CD14-positive monocyte (primary cell): ENCODE results near the gene CACNA1C. TPM values are rescaled to one million over a fixed set of nuclear protein-coding genes. Genes with fewer than 3 reads are reported as not detected.

ENCODE experiments used
- DNase-seq, 3 donors: peaks; one replicate each; pipeline ENCODE4 v3.0.0-alpha.2; 2011 to 2022
- H2AFZ ChIP-seq: 2 replicates; pipeline ENCODE4 v1.6.0; 2012; ENCODE audit warnings: mild to moderate bottlenecking, low read depth, low read length, inconsistent platforms; ENCODE audit not compliant: insufficient read depth, poor library complexity, severe bottlenecking
- H3K27ac ChIP-seq, 2 donors: 1 replicate in 1 of 2; 2 replicates in 1 of 2; pipeline ENCODE4 v1.5.1; 2012 to 2013; ENCODE audit warnings: low read length in 2 of 2, control low read depth in 1 of 2, inconsistent platforms in 1 of 2, low read depth in 1 of 2, mild to moderate bottlenecking in 1 of 2
- H3K27me3 ChIP-seq, 2 donors: one replicate each; pipeline versions ENCODE4 v1.6.0 to v1.6.1; 2011 to 2013; ENCODE audit warnings: low read length in 2 of 2; ENCODE audit not compliant: control insufficient read depth in 2 of 2, insufficient read depth in 2 of 2
- H3K36me3 ChIP-seq, 2 donors: replicated peaks in 1 of 2; 1 replicate in 1 of 2; 2 replicates in 1 of 2; pipeline versions ENCODE4 v1.5.1 to v1.6.1; 2012 to 2013; ENCODE audit warnings: low read length in 2 of 2, control low read depth in 1 of 2, inconsistent platforms in 1 of 2, mild to moderate bottlenecking in 1 of 2; ENCODE audit not compliant: insufficient read depth in 2 of 2, control insufficient read depth in 1 of 2
- H3K4me1 ChIP-seq, 2 donors: 1 replicate in 1 of 2; 2 replicates in 1 of 2; pipeline versions ENCODE4 v1.5.1 to v1.6.1; 2012 to 2013; ENCODE audit warnings: low read length in 2 of 2, control low read depth in 1 of 2, inconsistent platforms in 1 of 2, mild to moderate bottlenecking in 1 of 2, moderate library complexity in 1 of 2; ENCODE audit not compliant: insufficient read depth in 2 of 2, control insufficient read depth in 1 of 2
- H3K4me2 ChIP-seq: replicated peaks from 2 replicates; pipeline ENCODE3; 2012; ENCODE audit warnings: low read length, moderate library complexity, mild to moderate bottlenecking; ENCODE audit not compliant: poor library complexity, severe bottlenecking; ENCODE audit errors: extremely low read depth
- H3K4me3 ChIP-seq, 3 experiments: fragments of 200-600 bp in 1 of 3; sonication (generic) in 1 of 3; replicated peaks in 1 of 3; 1 replicate in 2 of 3; 2 replicates in 1 of 3; pipeline ENCODE4 v1.5.1; 2011 to 2013; ENCODE audit warnings: low read length in 3 of 3, mild to moderate bottlenecking in 3 of 3, control low read depth in 2 of 3, low read depth in 2 of 3, inconsistent platforms in 1 of 3, moderate library complexity in 1 of 3
- H3K79me2 ChIP-seq: 2 replicates; pipeline ENCODE4 v1.6.0; 2012; ENCODE audit warnings: mild to moderate bottlenecking, control low read depth, inconsistent platforms, low read length, moderate library complexity; ENCODE audit not compliant: insufficient read depth
- H3K9ac ChIP-seq: 2 replicates; pipeline ENCODE4 v1.6.0; 2017; ENCODE audit warnings: low read length, mild to moderate bottlenecking; ENCODE audit not compliant: insufficient read depth, poor library complexity, severe bottlenecking
- H3K9me3 ChIP-seq, 2 donors: replicated peaks in 1 of 2; 1 replicate in 1 of 2; 2 replicates in 1 of 2; pipeline versions ENCODE4 v1.5.1 to v1.6.1; 2012 to 2013; ENCODE audit warnings: low read length in 2 of 2, control low read depth in 1 of 2; ENCODE audit not compliant: control insufficient read depth in 1 of 2, insufficient read depth in 1 of 2
- H4K20me1 ChIP-seq: 2 replicates; pipeline ENCODE4 v1.6.0; 2012; ENCODE audit warnings: mild to moderate bottlenecking, low read length, control low read depth, moderate library complexity; ENCODE audit not compliant: insufficient read depth
- H3K27ac Mint-ChIP-seq, 7 donors: one replicate each; pipeline ENCODE4 v1.8.0; 2020; ENCODE audit warnings: mild to moderate bottlenecking in 7 of 7, mixed read lengths in 7 of 7, moderate library complexity in 6 of 7, inconsistent platforms in 2 of 7
- H3K27me3 Mint-ChIP-seq, 3 donors: one replicate each; pipeline ENCODE4 v1.8.0; 2021 to 2022; ENCODE audit warnings: low read depth in 3 of 3, mild to moderate bottlenecking in 3 of 3, mixed read lengths in 3 of 3, moderate library complexity in 3 of 3, inconsistent platforms in 1 of 3
- H3K36me3 Mint-ChIP-seq, 2 donors: one replicate each; pipeline ENCODE4 v1.8.0; 2020; ENCODE audit warnings: mixed read lengths in 2 of 2, inconsistent platforms in 1 of 2, mild to moderate bottlenecking in 1 of 2
- H3K4me1 Mint-ChIP-seq: one replicate; pipeline ENCODE4 v1.8.0; 2020; ENCODE audit warnings: mild to moderate bottlenecking, mixed read lengths
- H3K4me3 Mint-ChIP-seq, 2 donors: one replicate each; pipeline ENCODE4 v1.8.0; 2020; ENCODE audit warnings: mild to moderate bottlenecking in 2 of 2, mixed read lengths in 2 of 2, moderate library complexity in 1 of 2
- H3K9me3 Mint-ChIP-seq, 7 donors: one replicate each; pipeline ENCODE4 v1.8.0; 2020 to 2022; ENCODE audit warnings: mixed read lengths in 7 of 7, mild to moderate bottlenecking in 6 of 7, moderate library complexity in 6 of 7, inconsistent platforms in 2 of 7
- CTCF ChIP-seq: fragments of 200-600 bp; IDR thresholded peaks from one replicate; pipeline ENCODE4 v1.8.0; 2022; ENCODE audit warnings: antibody characterized with exemption, mild to moderate bottlenecking
- WGBS: methylation state at CpG from one replicate; pipeline ENCODE4 v1.1.5; 2013; ENCODE audit warnings: missing lambda C conversion rate; ENCODE audit not compliant: insufficient coverage; 5-methylcytosine and 5-hydroxymethylcytosine counted together
- intact Hi-C, 2 donors: fragments of 100-400 bp; cut with micrococcal nuclease; formaldehyde crosslinking; loops; one replicate each; pipeline versions ENCODE4 v1.15.0 to v1.15.1; 2023
- polyA plus RNA-seq, 3 donors: library from polyadenylated mRNA; depleted of rRNA in 1 of 3; unstranded in 2 of 3; stranded (reverse) in 1 of 3; fragments of 300-500 nt in 2 of 3; fragments of >200 nt in 1 of 3; fragmentation: Illumina TruSeq in 2 of 3; gene quantifications; 1 replicate in 2 of 3; 2 replicates in 1 of 3; pipeline ENCODE4 v1.2.3, GENCODE V29; 2012 to 2021

CACNA1C gene
- polyA plus RNA-seq, 3 donors, result not detected

DNA sequence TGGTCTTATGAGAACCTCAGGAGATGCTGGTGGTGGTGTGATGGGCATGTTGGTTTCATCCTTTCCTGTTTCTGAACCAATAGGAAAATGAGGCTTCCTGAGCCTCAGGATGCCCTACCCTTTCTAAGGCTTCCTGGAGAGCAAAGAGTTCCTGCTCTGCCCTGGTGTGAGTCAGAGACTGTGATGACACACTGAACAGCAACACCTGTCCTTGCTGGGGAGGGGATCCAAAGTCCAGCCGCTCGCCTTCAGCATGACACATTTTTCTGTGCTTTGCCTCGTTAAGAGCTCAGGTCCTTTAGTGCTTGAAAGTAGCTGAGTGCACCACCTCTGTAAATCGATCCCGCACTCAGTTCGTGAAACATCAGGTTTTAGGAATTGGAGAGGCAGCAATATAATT is 116.0 kb downstream of the CACNA1C start:
- no peak for TF ChIP-seq CTCF
- peaks cover 1% of the 10 kb centered on the region for H3K4me1 Mint-ChIP-seq
- H3K4me3 Mint-ChIP-seq, result no peak overlapping the region
- peaks cover 3 to 19% (median 12%) of the 10 kb centered on the region in 7 donors for H3K9me3 Mint-ChIP-seq
- 90% methylated on average over 6 of the region's 6 CpGs for WGBS
- Histone ChIP-seq H3K4me1 (no peaks in the 10 kb centered on the region), H2AFZ (no peak overlapping the region), H3K36me3 (no peaks in the 10 kb centered on the region), H3K9ac (no peak overlapping the region), H3K4me2 (no peak overlapping the region), H4K20me1 (no peaks in the 10 kb centered on the region), H3K79me2 (no peaks in the 10 kb centered on the region), H3K9me3 (peaks cover 4 to 16% of the 10 kb centered on the region in 2 donors), H3K27me3 (no peaks in the 10 kb centered on the region), H3K4me3 (no peak overlapping the region), H3K27ac (no peak overlapping the region)
- H3K36me3 Mint-ChIP-seq, result no peaks in the 10 kb centered on the region
- peaks cover 3 to 9% (median 5%) of the 10 kb centered on the region in 3 donors for H3K27me3 Mint-ChIP-seq
- no peak overlapping the region for H3K27ac Mint-ChIP-seq
- intact Hi-C loops, result no loop called here
- DNase-seq, result no peak

GRCh38 chr12:2169489-2169888 is 116.7 kb downstream of the CACNA1C start:
- no peaks in the 10 kb centered on the region for H3K36me3 Mint-ChIP-seq
- Histone ChIP-seq H3K4me3 (no peak overlapping the region), H3K27ac (no peak overlapping the region), H3K4me2 (no peak overlapping the region), H3K9me3 (peaks cover 4 to 16% of the 10 kb centered on the region in 2 donors), H3K9ac (no peak overlapping the region), H3K27me3 (no peaks in the 10 kb centered on the region), H3K36me3 (no peaks in the 10 kb centered on the region), H3K79me2 (no peaks in the 10 kb centered on the region), H2AFZ (no peak overlapping the region), H3K4me1 (no peaks in the 10 kb centered on the region), H4K20me1 (no peaks in the 10 kb centered on the region)
- no peak for TF ChIP-seq CTCF
- no peak overlapping the region for H3K4me3 Mint-ChIP-seq
- H3K4me1 Mint-ChIP-seq, result peaks cover 5% of the 10 kb centered on the region
- 80% methylated on average over 4 of the region's 4 CpGs for WGBS
- H3K9me3 Mint-ChIP-seq, result peaks cover 3 to 19% (median 12%) of the 10 kb centered on the region in 7 donors
- no peak overlapping the region for H3K27ac Mint-ChIP-seq
- no peak for DNase-seq
- peaks cover 2 to 9% (median 2%) of the 10 kb centered on the region in 3 donors for H3K27me3 Mint-ChIP-seq
- intact Hi-C loops, result no loop called here
